ENCODE measurements around the gene WNT5A.

Gene WNT5A

GRCh38 chr3:55431041-55431440 is 56.1 kb downstream of the WNT5A start:
- Histone ChIP-seq H3K36me3 (ENCODE audit: control insufficient read depth, insufficient read depth, low read length) (no peaks in the 10 kb centered on the region), H3K27me3 (ENCODE audit: control insufficient read depth, insufficient read depth, low read length) (no peaks in the 10 kb centered on the region), H3K9ac (ENCODE audit: low read length) (no peak overlapping the region), H3K4me3 (ENCODE audit: low read length) (no peak overlapping the region), H3K9me3 (ENCODE audit: control insufficient read depth, low read length) (no peaks in the 10 kb centered on the region), H3K4me1 (ENCODE audit: control insufficient read depth, insufficient read depth, low read length) (no peaks in the 10 kb centered on the region)

GRCh38 chr3:55427739-55428138 is 59.4 kb downstream of the WNT5A start:
- H3K36me3 ChIP-seq (ENCODE audit: control insufficient read depth, insufficient read depth, low read length), result no peaks in the 10 kb centered on the region
- H3K4me1 ChIP-seq (ENCODE audit: control insufficient read depth, insufficient read depth, low read length), result no peaks in the 10 kb centered on the region
- H3K9ac ChIP-seq (ENCODE audit: low read length), result no peak overlapping the region
- no peaks in the 10 kb centered on the region for H3K27me3 ChIP-seq (ENCODE audit: control insufficient read depth, insufficient read depth, low read length)
- no peak overlapping the region for H3K4me3 ChIP-seq (ENCODE audit: low read length)
- H3K9me3 ChIP-seq (ENCODE audit: control insufficient read depth, low read length), result no peaks in the 10 kb centered on the region

- H3K36me3 ChIP-seq (ENCODE audit: control insufficient read depth, insufficient read depth, low read length), result no peaks in the 10 kb centered on the region
- H3K9me3 ChIP-seq (ENCODE audit: control insufficient read depth, low read length), result no peaks in the 10 kb centered on the region
- no peak overlapping the region for H3K4me3 ChIP-seq (ENCODE audit: low read length)
- no peak overlapping the region for H3K9ac ChIP-seq (ENCODE audit: low read length)
- no peaks in the 10 kb centered on the region for H3K4me1 ChIP-seq (ENCODE audit: control insufficient read depth, insufficient read depth, low read length)
- no peaks in the 10 kb centered on the region for H3K27me3 ChIP-seq (ENCODE audit: control insufficient read depth, insufficient read depth, low read length)
Observed at GRCh38 chr3:55426486-55426885, 60.6 kb downstream of the WNT5A start.

DNA sequence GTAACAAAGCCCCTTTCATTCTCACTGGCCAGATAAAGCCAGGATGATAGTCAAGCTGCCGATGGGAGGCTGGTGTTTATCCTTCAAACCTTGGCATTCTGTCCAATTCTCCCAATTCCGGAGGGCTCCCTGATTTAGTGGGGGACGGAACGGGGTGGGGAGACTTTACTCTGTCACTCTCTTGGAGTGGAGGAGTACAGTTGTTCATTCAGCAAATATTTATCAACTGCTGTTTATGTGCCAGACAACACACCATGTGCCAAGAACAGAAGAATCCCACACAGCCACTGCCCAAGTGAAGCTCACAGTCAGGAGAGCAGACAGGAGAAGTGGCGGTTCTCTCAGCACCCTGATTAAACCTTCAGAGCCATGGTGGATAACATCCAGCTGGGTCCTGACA is 63.3 kb downstream of the WNT5A start:
- Histone ChIP-seq H3K4me3 (ENCODE audit: low read length) (no peak overlapping the region), H3K9me3 (ENCODE audit: control insufficient read depth, low read length) (no peaks in the 10 kb centered on the region), H3K27me3 (ENCODE audit: control insufficient read depth, insufficient read depth, low read length) (no peaks in the 10 kb centered on the region), H3K36me3 (ENCODE audit: control insufficient read depth, insufficient read depth, low read length) (no peaks in the 10 kb centered on the region), H3K4me1 (ENCODE audit: control insufficient read depth, insufficient read depth, low read length) (no peaks in the 10 kb centered on the region), H3K9ac (ENCODE audit: low read length) (no peak overlapping the region)

- H3K36me3 ChIP-seq (ENCODE audit: control insufficient read depth, insufficient read depth, low read length), result no peaks in the 10 kb centered on the region
- no peak overlapping the region for H3K9ac ChIP-seq (ENCODE audit: low read length)
- H3K4me1 ChIP-seq (ENCODE audit: control insufficient read depth, insufficient read depth, low read length), result no peaks in the 10 kb centered on the region
Observed at GRCh38 chr3:55417211-55417610, 69.9 kb downstream of the WNT5A start.

GRCh38 chr3:55416331-55416821 is 70.7 kb downstream of the WNT5A start:
- no peaks in the 10 kb centered on the region for H3K9me3 ChIP-seq (ENCODE audit: control insufficient read depth, low read length)
- H3K4me1 ChIP-seq (ENCODE audit: control insufficient read depth, insufficient read depth, low read length), result no peaks in the 10 kb centered on the region

More at GRCh38 chr3:55417211-55417610, 69.9 kb downstream of the WNT5A start:
- H3K9me3 ChIP-seq (ENCODE audit: control insufficient read depth, low read length), result no peaks in the 10 kb centered on the region
- no peaks in the 10 kb centered on the region for H3K27me3 ChIP-seq (ENCODE audit: control insufficient read depth, insufficient read depth, low read length)
- no peak overlapping the region for H3K4me3 ChIP-seq (ENCODE audit: low read length)

More at GRCh38 chr3:55416331-55416821, 70.7 kb downstream of the WNT5A start:
- Histone ChIP-seq H3K9ac (ENCODE audit: low read length) (no peak overlapping the region), H3K36me3 (ENCODE audit: control insufficient read depth, insufficient read depth, low read length) (no peaks in the 10 kb centered on the region), H3K4me3 (ENCODE audit: low read length) (no peak overlapping the region), H3K27me3 (ENCODE audit: control insufficient read depth, insufficient read depth, low read length) (no peaks in the 10 kb centered on the region)

All from mucosa of stomach (tissue), 1 donor.